Naive B cell (primary cell): ENCODE data around the gene RAB26. TPM values are rescaled to one million over a fixed set of nuclear protein-coding genes. Genes with fewer than 3 reads are reported as not detected.
"Not testable (repeated sequence)": the region's sequence is repeated elsewhere in the genome, so short reads cannot be mapped to it uniquely, and the experiment has no call there.

Source experiments
- ATAC-seq, 2 donors: fragments of 150-1000 bp; cut with Tn5 transposase; 2 replicates each; pipeline ENCODE4 v1.10.0; 2021; ENCODE audit warnings: low read depth in 2 of 2, mild to moderate bottlenecking in 2 of 2, moderate library complexity in 2 of 2
- DNase-seq: peaks from one replicate; pipeline ENCODE4 v3.0.0; 2022
- H3K27ac Mint-ChIP-seq, 6 donors: one replicate each; pipeline ENCODE4 v1.8.0; 2020 to 2022; ENCODE audit warnings: mild to moderate bottlenecking in 6 of 6, mixed read lengths in 6 of 6, moderate library complexity in 5 of 6, inconsistent platforms in 2 of 6
- H3K27me3 Mint-ChIP-seq, 3 donors: one replicate each; pipeline ENCODE4 v1.8.0; 2021 to 2022; ENCODE audit warnings: mixed read lengths in 3 of 3, mild to moderate bottlenecking in 1 of 3
- H3K36me3 Mint-ChIP-seq, 2 donors: one replicate each; pipeline ENCODE4 v1.8.0; 2020 to 2022; ENCODE audit warnings: mixed read lengths in 2 of 2, inconsistent platforms in 1 of 2, mild to moderate bottlenecking in 1 of 2
- H3K4me1 Mint-ChIP-seq, 3 donors: one replicate each; pipeline ENCODE4 v1.8.0; 2020 to 2022; ENCODE audit warnings: mixed read lengths in 3 of 3, inconsistent platforms in 1 of 3, mild to moderate bottlenecking in 1 of 3, moderate library complexity in 1 of 3
- H3K4me3 Mint-ChIP-seq, 8 donors: one replicate each; pipeline ENCODE4 v1.8.0; 2020 to 2022; ENCODE audit warnings: mild to moderate bottlenecking in 8 of 8, mixed read lengths in 8 of 8, moderate library complexity in 8 of 8, inconsistent platforms in 2 of 8
- H3K9me3 Mint-ChIP-seq, 7 donors: one replicate each; pipeline ENCODE4 v1.8.0; 2020 to 2022; ENCODE audit warnings: mixed read lengths in 7 of 7, mild to moderate bottlenecking in 5 of 7, inconsistent platforms in 2 of 7, moderate library complexity in 1 of 7
- polyA plus RNA-seq, 6 donors: library from polyadenylated mRNA; unstranded; fragments of 300-500 nt; fragmentation: Illumina TruSeq; gene quantifications; one replicate each; pipeline ENCODE4 v1.2.3, GENCODE V29; 2021; ENCODE audit warnings: low read depth in 6 of 6

RAB26 gene
- polyA plus RNA-seq, 6 donors from 2014 or later: 0.66 to 2.7 (median 1.4) TPM; not detected in 1

DNA sequence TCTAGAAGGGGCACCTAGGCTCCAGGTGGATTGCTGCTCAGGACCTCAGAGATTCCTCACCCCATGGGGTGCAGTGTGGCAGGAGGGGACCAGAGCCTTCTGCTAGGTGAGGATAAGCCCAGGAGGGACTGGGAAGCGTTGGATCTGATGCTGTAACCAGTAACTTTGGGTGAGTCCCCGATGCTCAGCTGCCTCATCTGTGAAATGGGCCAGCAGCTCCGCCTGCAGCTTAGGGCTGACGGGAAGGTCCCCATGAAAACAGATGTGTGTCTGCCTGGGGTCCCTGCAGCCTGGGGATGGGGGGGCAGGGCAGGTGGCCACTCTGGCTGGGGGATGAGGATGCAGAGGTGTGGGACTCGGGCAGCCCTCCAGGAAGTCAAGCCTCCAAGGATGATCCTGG is 50.7 kb downstream of the RAB26 start:
- H3K9me3 Mint-ChIP-seq: peaks cover 0 to 1% (median 0%) of the 10 kb centered on the region in 7 donors
- H3K4me3 Mint-ChIP-seq: peak overlapping the region in 1 of 8 donors; percentile 28
- DNase-seq: no peak
- no peaks in the 10 kb centered on the region for H3K36me3 Mint-ChIP-seq
- peaks cover 9 to 13% (median 12%) of the 10 kb centered on the region in 3 donors for H3K4me1 Mint-ChIP-seq
- no peak overlapping the region for H3K27ac Mint-ChIP-seq
- no peak for ATAC-seq
- H3K27me3 Mint-ChIP-seq: peaks cover 23 to 54% (median 40%) of the 10 kb centered on the region in 3 donors

DNA sequence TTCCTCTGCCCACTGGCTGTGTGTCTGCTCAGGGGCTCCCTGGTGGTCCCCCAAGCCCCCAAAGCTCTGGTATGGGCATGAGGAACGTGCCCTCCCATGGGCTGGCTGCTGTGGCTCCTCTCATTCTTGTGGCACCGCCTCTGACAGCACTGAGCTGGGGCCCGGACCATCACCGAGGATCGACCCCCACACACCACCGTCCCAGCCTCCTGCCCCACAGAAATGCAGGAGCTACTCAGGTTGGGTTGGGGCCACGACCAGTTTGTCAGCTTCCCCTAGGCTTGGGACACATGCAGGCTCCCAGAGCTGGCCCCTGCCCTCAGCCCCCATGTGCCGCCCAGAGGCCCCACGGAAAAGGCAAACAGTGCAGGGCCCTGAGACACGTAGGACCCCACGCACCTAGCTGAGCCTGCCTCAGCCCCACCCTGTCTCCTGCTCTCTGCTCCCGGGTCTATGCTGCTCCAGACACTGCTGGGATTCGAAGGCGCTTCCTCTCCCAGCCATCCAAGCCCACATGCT is 51.3 kb downstream of the RAB26 start:
- DNase-seq: no peak
- ATAC-seq: no peak
- Mint-ChIP-seq H3K4me3 (peak overlapping the region in 1 of 8 donors; percentile 49), H3K27ac (no peak overlapping the region), H3K36me3 (no peaks in the 10 kb centered on the region), H3K4me1 (peaks cover 11 to 18% (median 16%) of the 10 kb centered on the region in 3 donors), H3K27me3 (peaks cover 22 to 50% (median 39%) of the 10 kb centered on the region in 3 donors), H3K9me3 (peaks cover 0 to 1% (median 0%) of the 10 kb centered on the region in 7 donors)

DNA sequence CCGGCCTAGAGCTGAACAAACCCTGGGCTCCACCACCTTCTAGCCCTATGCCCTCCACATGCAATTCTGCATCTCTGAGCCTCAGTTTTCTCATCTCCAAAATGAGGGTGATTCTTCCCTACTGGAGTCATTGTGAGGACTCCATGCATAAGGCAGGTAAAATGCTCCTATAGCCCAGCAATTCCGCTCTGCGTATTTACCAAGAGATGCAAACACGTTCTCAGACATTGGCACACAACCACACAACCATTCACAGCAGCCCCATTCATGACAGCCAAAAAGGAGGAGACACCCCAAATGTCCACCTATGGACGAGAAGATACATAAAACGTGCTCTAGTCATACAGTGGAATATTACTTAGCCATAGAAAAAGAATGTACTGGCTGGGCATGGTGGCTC is 51.9 kb downstream of the RAB26 start:
- peaks cover 17 to 43% (median 32%) of the 10 kb centered on the region in 3 donors for H3K27me3 Mint-ChIP-seq
- H3K4me1 Mint-ChIP-seq: peaks cover 8 to 14% (median 12%) of the 10 kb centered on the region in 3 donors
- H3K36me3 Mint-ChIP-seq: no peaks in the 10 kb centered on the region
- peaks cover 0 to 1% (median 0%) of the 10 kb centered on the region in 7 donors for H3K9me3 Mint-ChIP-seq
- no peak for ATAC-seq
- DNase-seq: no peak
- H3K27ac Mint-ChIP-seq: no peak overlapping the region
- no peak overlapping the region for H3K4me3 Mint-ChIP-seq

DNA sequence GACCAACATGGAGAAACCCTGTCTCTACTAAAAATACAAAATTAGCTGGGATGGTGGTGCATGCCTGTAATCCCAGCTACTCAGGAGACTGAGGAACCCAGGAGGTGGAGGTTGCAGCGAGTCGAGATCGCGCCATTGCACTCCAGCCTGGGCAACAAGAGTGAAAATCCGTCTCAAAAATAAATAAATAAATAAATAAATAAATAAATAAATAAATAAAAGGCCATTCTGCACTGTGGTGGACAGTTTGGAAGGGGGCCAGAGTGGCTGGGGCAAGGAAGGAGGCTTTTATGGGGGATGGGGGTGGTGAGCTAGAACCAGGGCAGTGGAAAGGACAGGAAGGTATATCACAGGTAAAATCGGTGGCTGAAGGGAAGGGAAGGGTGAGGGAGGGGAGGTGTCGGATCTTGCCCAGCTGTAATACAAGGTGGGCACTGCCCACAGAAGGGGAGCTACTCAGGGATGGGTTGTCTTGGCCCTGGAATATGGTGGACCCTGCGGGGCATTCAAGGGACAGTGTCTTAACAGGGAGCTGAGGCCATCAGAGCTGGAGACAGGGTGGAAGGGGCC is 54.8 kb downstream of the RAB26 start:
- ATAC-seq, DNase-seq, H3K36me3 Mint-ChIP-seq, H3K9me3 Mint-ChIP-seq: not testable (repeated sequence)
- Mint-ChIP-seq H3K4me1 (peaks cover 17 to 31% (median 20%) of the 10 kb centered on the region in 3 donors), H3K27me3 (peaks cover 7 to 28% (median 21%) of the 10 kb centered on the region in 3 donors), H3K27ac (peak overlapping the region in 1 of 6 donors; percentile 41), H3K4me3 (peak overlapping the region in 7 of 8 donors; percentile 52 to 88 (median 68))

Other genes starting within 250 kb of the RAB26 start
- gene HS3ST6, start 230.2 kb upstream of the RAB26 start, polyA plus RNA-seq: not detected
- gene MSRB1, start 205.4 kb upstream of the RAB26 start, polyA plus RNA-seq: 10 to 100 TPM; 15.6 to 34.5 (median 18.8) TPM
- gene RPL3L, start 193.9 kb upstream of the RAB26 start, polyA plus RNA-seq: not detected
- 100 to 1,000 TPM; 163 to 200 (median 194) TPM for gene NDUFB10, start 189.1 kb upstream of the RAB26 start, polyA plus RNA-seq
- 1,000 to 10,000 TPM; 5,355 to 7,267 (median 6,090) TPM for gene RPS2, start 183.8 kb upstream of the RAB26 start, polyA plus RNA-seq
- not detected for gene RNF151, start 181.8 kb upstream of the RAB26 start, polyA plus RNA-seq
- 10 to 100 TPM; 10.9 to 54.8 (median 35.4) TPM for gene TBL3, start 176.6 kb upstream of the RAB26 start, polyA plus RNA-seq
- gene NOXO1, start 167.2 kb upstream of the RAB26 start, polyA plus RNA-seq: not detected
- 10 to 100 TPM; 31.9 to 58.2 (median 37.6) TPM for gene GFER, start 164.4 kb upstream of the RAB26 start, polyA plus RNA-seq
- 1 to 10 TPM in 5 of 6 donors, not detected in 1; 1.5 to 4.1 (median 2.8) TPM for gene SYNGR3, start 158.7 kb upstream of the RAB26 start, polyA plus RNA-seq
- 1 to 10 TPM; 2.7 to 8.4 (median 3.9) TPM for gene ZNF598, start 138.8 kb upstream of the RAB26 start, polyA plus RNA-seq
- gene NPW, start 128.8 kb upstream of the RAB26 start, polyA plus RNA-seq: not detected
- gene NHERF2, start 121.7 kb upstream of the RAB26 start, polyA plus RNA-seq: not detected
- gene NTHL1, start 100.8 kb upstream of the RAB26 start, polyA plus RNA-seq: 10 to 100 TPM; 21.4 to 38.3 (median 26.0) TPM
- gene TSC2, start 100.6 kb upstream of the RAB26 start, polyA plus RNA-seq: 10 to 100 TPM; 16.6 to 45.0 (median 24.9) TPM
- gene PKD1, start 12.7 kb upstream of the RAB26 start, polyA plus RNA-seq: 10 to 100 TPM in 1 of 6 donors, 1 to 10 TPM in 5; 2.8 to 10.4 (median 4.0) TPM
- 1 to 10 TPM; 4.2 to 9.4 (median 5.6) TPM for gene TRAF7, start 7.2 kb downstream of the RAB26 start, polyA plus RNA-seq
- not detected for gene CASKIN1, start 48.0 kb downstream of the RAB26 start, polyA plus RNA-seq
- gene MLST8, start 56.8 kb downstream of the RAB26 start, polyA plus RNA-seq: 10 to 100 TPM; 28.1 to 43.1 (median 33.4) TPM
- gene BRICD5, start 62.2 kb downstream of the RAB26 start, polyA plus RNA-seq: under 1 TPM in 2 of 6 donors, not detected in 4; 0.48 to 0.49 TPM
- 10 to 100 TPM in 2 of 6 donors, 1 to 10 TPM in 4; 5.7 to 11.0 (median 9.5) TPM for gene PGP, start 66.2 kb downstream of the RAB26 start, polyA plus RNA-seq
- 10 to 100 TPM in 2 of 6 donors, 1 to 10 TPM in 4; 6.4 to 16.1 (median 8.9) TPM for gene E4F1, start 75.0 kb downstream of the RAB26 start, polyA plus RNA-seq
- gene DNASE1L2, start 87.8 kb downstream of the RAB26 start, polyA plus RNA-seq: under 1 TPM in 1 of 6 donors, not detected in 5; 0.30 TPM
- gene ECI1, start 103.0 kb downstream of the RAB26 start, polyA plus RNA-seq: 10 to 100 TPM; 41.7 to 55.1 (median 48.6) TPM
- gene RNPS1, start 119.5 kb downstream of the RAB26 start, polyA plus RNA-seq: 100 to 1,000 TPM; 238 to 325 (median 252) TPM
- gene ABCA3, start 192.1 kb downstream of the RAB26 start, polyA plus RNA-seq: 1 to 10 TPM in 2 of 6 donors, under 1 TPM in 3, not detected in 1; 0.54 to 1.8 (median 0.98) TPM